Effector memory CD8-positive, alpha-beta T cell (primary cell): Measurements from ENCODE around the gene LEAP2.

Experiments used
- ATAC-seq: fragments of 150-1000 bp; cut with Tn5 transposase; replicated peaks from 2 replicates; pipeline ENCODE4 v1.10.0; 2021; ENCODE audit warnings: mild to moderate bottlenecking, moderate library complexity
- DNase-seq, 3 experiments: peaks; one replicate each; pipeline ENCODE4 v3.0.0; 2021
- H3K27ac Mint-ChIP-seq, 2 donors: one replicate each; pipeline ENCODE4 v1.8.0; 2022; ENCODE audit warnings: mild to moderate bottlenecking in 2 of 2, mixed read lengths in 2 of 2, moderate library complexity in 2 of 2
- H3K27me3 Mint-ChIP-seq, 2 donors: one replicate each; pipeline ENCODE4 v1.8.0; 2022; ENCODE audit warnings: mixed read lengths in 2 of 2
- H3K36me3 Mint-ChIP-seq: one replicate; pipeline ENCODE4 v1.8.0; 2022; ENCODE audit warnings: mild to moderate bottlenecking, moderate library complexity, mixed read lengths; ENCODE audit not compliant: insufficient read depth
- H3K4me1 Mint-ChIP-seq, 2 donors: one replicate each; pipeline ENCODE4 v1.8.0; 2022; ENCODE audit warnings: low read depth in 2 of 2, mixed read lengths in 2 of 2
- H3K4me3 Mint-ChIP-seq, 2 donors: one replicate each; pipeline ENCODE4 v1.8.0; 2022; ENCODE audit warnings: mild to moderate bottlenecking in 2 of 2, mixed read lengths in 2 of 2, moderate library complexity in 2 of 2
- H3K9me3 Mint-ChIP-seq, 2 donors: one replicate each; pipeline ENCODE4 v1.8.0; 2022; ENCODE audit warnings: mixed read lengths in 2 of 2

LEAP2 gene

GRCh38 chr5:132901730-132902129, 28.3 kb downstream of the LEAP2 start:
- no peak for DNase-seq
- Mint-ChIP-seq H3K27me3 (no peaks in the 10 kb centered on the region), H3K36me3 (peaks cover 65% of the 10 kb centered on the region), H3K4me1 (peaks cover 0 to 17% of the 10 kb centered on the region in 2 donors), H3K27ac (peak overlapping the region in 1 of 2 donors; percentile 46), H3K9me3 (no peaks in the 10 kb centered on the region), H3K4me3 (no peak overlapping the region)
- no peak for ATAC-seq

- ATAC-seq (no peak), DNase-seq (no peak)
- no peaks in the 10 kb centered on the region for H3K9me3 Mint-ChIP-seq
- no peaks in the 10 kb centered on the region for H3K27me3 Mint-ChIP-seq
- no peak overlapping the region for H3K4me3 Mint-ChIP-seq
- H3K27ac Mint-ChIP-seq, result peak overlapping the region in 1 of 2 donors; percentile 15
- H3K36me3 Mint-ChIP-seq, result peaks cover 38% of the 10 kb centered on the region
- peaks cover 5 to 31% of the 10 kb centered on the region in 2 donors for H3K4me1 Mint-ChIP-seq
Observed at GRCh38 chr5:132905938-132906337, 32.5 kb downstream of the LEAP2 start.

- Mint-ChIP-seq H3K9me3 (no peaks in the 10 kb centered on the region), H3K27ac (no peak overlapping the region), H3K4me3 (no peak overlapping the region), H3K36me3 (peaks cover 37% of the 10 kb centered on the region), H3K4me1 (peaks cover 9 to 35% of the 10 kb centered on the region in 2 donors), H3K27me3 (no peaks in the 10 kb centered on the region)
- no peak for ATAC-seq
- DNase-seq, result no peak
Observed at GRCh38 chr5:132907161-132907560, 33.7 kb downstream of the LEAP2 start.

GRCh38 chr5:132909702-132910101, 36.2 kb downstream of the LEAP2 start:
- Mint-ChIP-seq H3K36me3 (peaks cover 44% of the 10 kb centered on the region), H3K27ac (no peak overlapping the region), H3K9me3 (no peaks in the 10 kb centered on the region), H3K27me3 (no peaks in the 10 kb centered on the region), H3K4me3 (no peak overlapping the region), H3K4me1 (peaks cover 9 to 31% of the 10 kb centered on the region in 2 donors)
- no peak for ATAC-seq
- no peak for DNase-seq

GRCh38 chr5:132915681-132916080, 42.2 kb downstream of the LEAP2 start:
- H3K4me1 Mint-ChIP-seq, result peaks cover 8 to 15% of the 10 kb centered on the region in 2 donors
- DNase-seq (no peak), ATAC-seq (no peak)
- H3K36me3 Mint-ChIP-seq, result peaks cover 79% of the 10 kb centered on the region
- H3K9me3 Mint-ChIP-seq, result no peaks in the 10 kb centered on the region
- no peak overlapping the region for H3K4me3 Mint-ChIP-seq
- H3K27me3 Mint-ChIP-seq, result no peaks in the 10 kb centered on the region
- H3K27ac Mint-ChIP-seq, result peak overlapping the region in 1 of 2 donors; percentile 68

- no peak overlapping the region for H3K4me3 Mint-ChIP-seq
- H3K36me3 Mint-ChIP-seq, result peaks cover 83% of the 10 kb centered on the region
- H3K27ac Mint-ChIP-seq, result peak overlapping the region; percentile 68
- no peak for ATAC-seq
- no peak for DNase-seq
- no peaks in the 10 kb centered on the region for H3K9me3 Mint-ChIP-seq
- H3K27me3 Mint-ChIP-seq, result no peaks in the 10 kb centered on the region
- peaks cover 5 to 11% of the 10 kb centered on the region in 2 donors for H3K4me1 Mint-ChIP-seq
Observed at GRCh38 chr5:132916086-132916485, 42.6 kb downstream of the LEAP2 start.
